ENCODE measurements around the gene NXF2B. TPM values are rescaled to one million over a fixed set of nuclear protein-coding genes. Genes with fewer than 3 reads are reported as not detected.
"Not testable (repeated sequence)": the region's sequence is repeated elsewhere in the genome, so short reads cannot be mapped to it uniquely, and the experiment has no call there.

NXF2B gene
- polyA plus RNA-seq (2011; rRNA removed): not detected in 2 replicates
- not detected in 2 replicates for polyA plus RNA-seq (2012; cell fraction: cytosol; rRNA removed)
- not detected in 2 replicates for polyA plus RNA-seq (2012; cell fraction: nucleus; rRNA removed)
- not detected in 3 replicates for polyA plus RNA-seq (2017; fragmentation: RNase III; extraction: RNeasy Plus Mini Kit Qiagen cat#74134 plus additional on column Dnase treatment)
- polyA minus RNA-seq (2011; rRNA and poly(A)+ RNA removed): not detected in 2 replicates

GRCh38 chrX:102439908-102440307 is at the start of gene NXF2B:
NXF2B (minus strand) TSS chrX:102440008; CDS start chrX:102380036, 59,972 bp downstream.
- H3K9me3 ChIP-seq; ATAC-seq; POLR2A ChIA-PET; H3K27ac ChIP-seq; H3K4me2 ChIP-seq; DNase-seq (ENCODE audit: low read depth in 1 of 2, low spot score in 1 of 2); FAIRE-seq; H3K4me1 ChIP-seq; CTCF ChIA-PET; H3K4me3 ChIP-seq: not testable (repeated sequence)
- WGBS (ENCODE audit: missing lambda C conversion rate): no CpG with 5 or more reads among the region's 11 CpGs

- CTCF ChIA-PET: not testable (repeated sequence)
These were observed 39.0 kb upstream of the NXF2B start for GRCh38 chrX:102478765-102479164.

DNA sequence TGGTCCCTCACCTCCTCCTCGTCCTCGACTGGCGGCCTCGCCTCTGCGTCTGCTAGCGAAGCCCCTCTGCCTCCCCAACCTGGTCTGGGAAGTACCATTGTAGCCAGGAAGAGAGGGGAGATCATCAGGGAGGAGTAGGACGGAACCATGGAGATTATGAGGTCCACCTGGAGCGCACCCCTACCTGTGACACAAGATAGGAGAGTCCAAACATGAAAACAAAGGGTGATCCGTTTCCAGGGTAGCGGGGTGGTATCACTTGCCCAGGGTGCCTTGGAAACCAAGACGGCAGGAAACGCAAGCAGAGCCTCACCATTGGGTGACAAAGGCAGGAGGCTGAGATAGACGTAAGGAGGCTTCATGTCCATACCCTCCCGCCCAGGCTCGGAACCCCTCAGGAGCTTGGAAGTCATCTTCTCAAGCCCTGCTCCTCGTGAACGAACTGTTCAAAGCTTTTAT is 32.0 kb upstream of the NXF2B start, which contains the start of gene TCP11X2:
Gene TCP11X2 (minus strand): TSS at position 51 of the 459 bp plus-strand sequence.
- DNase-seq (ENCODE audit: low read depth in 1 of 2, low spot score in 1 of 2); H3K9me3 ChIP-seq; CTCF ChIA-PET; H3K4me1 ChIP-seq; H3K4me3 ChIP-seq; POLR2A ChIA-PET; H3K27ac ChIP-seq; H3K4me2 ChIP-seq: not testable (repeated sequence)
- 20% methylated on average over 8 of the region's 17 CpGs for WGBS (ENCODE audit: missing lambda C conversion rate)
- ATAC-seq (peak in 1 of 2 experiments; percentile 30; a peak in 1 of 6 replicates), FAIRE-seq (peak; percentile 49)

More at GRCh38 chrX:102478765-102479164, 39.0 kb upstream of the NXF2B start:
- H3K4me2 ChIP-seq; H3K9me3 ChIP-seq; H3K4me3 ChIP-seq; H3K4me1 ChIP-seq; DNase-seq (ENCODE audit: low read depth in 1 of 2, low spot score in 1 of 2); POLR2A ChIA-PET; H3K27ac ChIP-seq: not testable (repeated sequence)
- ATAC-seq (peak; percentile 59 to 77; a peak in 3 of 6 replicates), FAIRE-seq (peak; percentile 81)
- 0% methylated on average over 2 of the region's 5 CpGs for WGBS (ENCODE audit: missing lambda C conversion rate)

DNA sequence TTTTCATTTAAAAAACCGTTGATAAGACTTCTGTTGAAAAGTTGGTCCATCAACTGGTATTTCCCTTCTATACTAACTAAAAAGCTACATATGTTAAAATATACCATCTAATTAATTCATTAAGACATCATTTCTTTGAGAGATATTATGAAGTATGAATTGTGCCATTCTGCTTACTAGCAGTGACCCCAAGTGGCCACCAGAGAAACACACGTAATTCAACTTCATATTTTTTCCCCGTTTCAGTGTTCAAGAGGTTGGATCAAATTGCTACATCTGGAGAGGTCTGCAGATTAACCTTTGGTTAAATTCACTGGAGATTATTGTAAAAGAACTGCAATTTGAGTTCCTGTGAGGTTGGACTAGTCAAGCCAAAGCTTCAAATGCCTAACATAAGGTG is 30.4 kb upstream of the NXF2B start:
- CTCF ChIA-PET: not testable (repeated sequence)
- peak in 1 of 2 experiments; percentile 63; a peak in 3 of 6 replicates for ATAC-seq

DNA sequence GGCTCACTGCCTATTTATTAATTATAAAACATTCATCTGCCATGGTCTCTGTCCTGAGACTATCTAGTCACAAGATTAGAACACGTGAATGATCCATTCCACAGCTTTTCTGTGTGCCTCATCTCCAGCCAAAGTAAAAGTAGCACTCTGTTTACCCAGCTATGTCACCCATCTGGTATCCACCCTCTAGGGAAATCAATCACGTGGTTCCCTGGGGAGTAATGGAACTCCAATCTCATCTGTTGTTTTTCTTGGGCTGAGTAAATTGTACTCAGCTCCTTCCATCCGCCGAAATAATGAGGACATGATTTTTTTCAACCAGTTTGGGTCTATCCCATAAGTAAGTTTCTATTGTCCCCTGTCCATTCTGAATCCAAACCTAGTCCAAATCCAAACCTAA is 18.8 kb upstream of the NXF2B start:
- CTCF ChIA-PET; DNase-seq (ENCODE audit: low read depth in 1 of 2, low spot score in 1 of 2); H3K4me2 ChIP-seq; H3K4me1 ChIP-seq; ATAC-seq; H3K27ac ChIP-seq; H3K9me3 ChIP-seq; H3K4me3 ChIP-seq; POLR2A ChIA-PET: not testable (repeated sequence)
- no CpG with 5 or more reads among the region's 4 CpGs for WGBS (ENCODE audit: missing lambda C conversion rate)
- peak; percentile 92 for FAIRE-seq

More for the DNA sequence above, 30.4 kb upstream of the NXF2B start:
- WGBS (ENCODE audit: missing lambda C conversion rate): no CpG with 5 or more reads among the region's 3 CpGs
- H3K4me3 ChIP-seq; H3K4me2 ChIP-seq; POLR2A ChIA-PET; H3K4me1 ChIP-seq; H3K9me3 ChIP-seq; DNase-seq (ENCODE audit: low read depth in 1 of 2, low spot score in 1 of 2); H3K27ac ChIP-seq: not testable (repeated sequence)
- peak; percentile 36 for FAIRE-seq

- POLR2A ChIA-PET; ATAC-seq; H3K9me3 ChIP-seq; DNase-seq (ENCODE audit: low read depth in 1 of 2, low spot score in 1 of 2); H3K27ac ChIP-seq; FAIRE-seq; H3K4me3 ChIP-seq; H3K4me1 ChIP-seq; CTCF ChIA-PET; H3K4me2 ChIP-seq: not testable (repeated sequence)
- no CpG with 5 or more reads among the region's 4 CpGs for WGBS (ENCODE audit: missing lambda C conversion rate)
These were observed 25.3 kb downstream of the NXF2B start for GRCh38 chrX:102414493-102414892.

GRCh38 chrX:102345916-102346315 is 93.9 kb downstream of the NXF2B start:
- WGBS (ENCODE audit: missing lambda C conversion rate): 20% methylated on average over 3 of the region's 3 CpGs
- ATAC-seq (peak; percentile 24 to 70; a peak in 2 of 6 replicates), FAIRE-seq (peak; percentile 51)

More at GRCh38 chrX:102345916-102346315, 93.9 kb downstream of the NXF2B start:
- POLR2A ChIA-PET: no interaction called here
- DNase-seq (ENCODE audit: low read depth in 1 of 2, low spot score in 1 of 2): peak; percentile 2 to 31
- no peaks in the 10 kb centered on the region for H3K4me1 ChIP-seq
- H3K4me2 ChIP-seq: no peak overlapping the region
- no peak overlapping the region for H3K4me3 ChIP-seq
- TF ChIP-seq RAD21 (conservative IDR thresholded peaks at IDR 0.05 in 1 of 2, IDR thresholded peaks at IDR 0.05 in 1 of 2) (peak; percentile 22 to 28; a peak in 2 of 5 replicates), NPAS2 (CRISPR knock-in tag; IDR thresholded peaks at IDR 0.05; ENCODE audit: borderline replicate concordance) (no peak), SMC3 (IDR thresholded peaks at IDR 0.05) (peak; percentile 57; the same call in 2 of the 3 replicates), RNF2 (IDR thresholded peaks at IDR 0.05; ENCODE audit: borderline replicate concordance, low read depth) (no peak), PHF8 (IDR thresholded peaks at IDR 0.05; ENCODE audit: borderline replicate concordance, low read depth) (no peak)
- TF ChIP-seq, protein P1, sequence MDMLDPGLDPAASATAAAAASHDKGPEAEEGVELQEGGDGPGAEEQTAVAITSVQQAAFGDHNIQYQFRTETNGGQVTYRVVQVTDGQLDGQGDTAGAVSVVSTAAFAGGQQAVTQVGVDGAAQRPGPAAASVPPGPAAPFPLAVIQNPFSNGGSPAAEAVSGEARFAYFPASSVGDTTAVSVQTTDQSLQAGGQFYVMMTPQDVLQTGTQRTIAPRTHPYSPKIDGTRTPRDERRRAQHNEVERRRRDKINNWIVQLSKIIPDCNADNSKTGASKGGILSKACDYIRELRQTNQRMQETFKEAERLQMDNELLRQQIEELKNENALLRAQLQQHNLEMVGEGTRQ (IDR thresholded peaks at IDR 0.05): no peak
- TF ChIP-seq, protein P2, sequence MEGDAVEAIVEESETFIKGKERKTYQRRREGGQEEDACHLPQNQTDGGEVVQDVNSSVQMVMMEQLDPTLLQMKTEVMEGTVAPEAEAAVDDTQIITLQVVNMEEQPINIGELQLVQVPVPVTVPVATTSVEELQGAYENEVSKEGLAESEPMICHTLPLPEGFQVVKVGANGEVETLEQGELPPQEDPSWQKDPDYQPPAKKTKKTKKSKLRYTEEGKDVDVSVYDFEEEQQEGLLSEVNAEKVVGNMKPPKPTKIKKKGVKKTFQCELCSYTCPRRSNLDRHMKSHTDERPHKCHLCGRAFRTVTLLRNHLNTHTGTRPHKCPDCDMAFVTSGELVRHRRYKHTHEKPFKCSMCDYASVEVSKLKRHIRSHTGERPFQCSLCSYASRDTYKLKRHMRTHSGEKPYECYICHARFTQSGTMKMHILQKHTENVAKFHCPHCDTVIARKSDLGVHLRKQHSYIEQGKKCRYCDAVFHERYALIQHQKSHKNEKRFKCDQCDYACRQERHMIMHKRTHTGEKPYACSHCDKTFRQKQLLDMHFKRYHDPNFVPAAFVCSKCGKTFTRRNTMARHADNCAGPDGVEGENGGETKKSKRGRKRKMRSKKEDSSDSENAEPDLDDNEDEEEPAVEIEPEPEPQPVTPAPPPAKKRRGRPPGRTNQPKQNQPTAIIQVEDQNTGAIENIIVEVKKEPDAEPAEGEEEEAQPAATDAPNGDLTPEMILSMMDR (IDR thresholded peaks at IDR 0.05): peak; percentile 51
- no peaks in the 10 kb centered on the region for H3K9me3 ChIP-seq
- no peak overlapping the region for H3K27ac ChIP-seq
- CTCF ChIA-PET: no interaction called here
